H1 (cell line): ENCODE data around the gene C4orf46. TPM values are rescaled to one million over a fixed set of nuclear protein-coding genes. Genes with fewer than 3 reads are reported as not detected.

Source experiments
- CHD7 ChIP-seq: fragments of 300-600 bp; sonication (generic); IDR thresholded peaks from 2 replicates; pipeline ENCODE4 v1.7.1; 2012; ENCODE audit warnings: low read length, moderate library complexity, mild to moderate bottlenecking, inconsistent platforms; ENCODE audit not compliant: insufficient replicate concordance
- FOSL1 ChIP-seq: IDR thresholded peaks from 2 replicates; pipeline ENCODE4 v1.6.1; 2011; ENCODE audit warnings: mild to moderate bottlenecking, low read depth, low read length, moderate library complexity; ENCODE audit not compliant: insufficient read depth
- SP2 ChIP-seq: IDR thresholded peaks from 2 replicates; pipeline ENCODE4 v1.6.1; 2012; ENCODE audit warnings: mild to moderate bottlenecking, low read length, inconsistent platforms
- USF2 ChIP-seq: IDR thresholded peaks from 2 replicates; pipeline ENCODE4 v1.6.1; 2011; ENCODE audit warnings: low read length, improper control_type of control experiment
- polyA plus RNA-seq, 7 experiments: library from polyadenylated mRNA; depleted of rRNA in 3 of 7; stranded (reverse) in 5 of 7; unstranded in 2 of 7; fragments of >200 nt in 5 of 7; fragments of 200-250 nt in 2 of 7; gene quantifications; 1 replicate in 5 of 7; 2 replicates in 1 of 7; 4 replicates in 1 of 7; pipeline versions ENCODE4 v1.2.1 to v1.2.3, GENCODE V29; 2011 to 2013; ENCODE audit warnings: missing spikeins in 2 of 7, mixed read lengths in 2 of 7
- total RNA-seq: library from RNA; stranded (reverse); fragmentation: NEBNext Ultra II Directional; extraction: Animal tissue kit (Norgen Biotek cat#: 25700); gene quantifications from 2 replicates; pipeline ENCODE4 v1.2.1, GENCODE V29; 2021

Gene C4orf46
- total and polyA plus RNA-seq, 2 of the 8 experiments (the other 6 are each of a cell fraction or from before 2014, with no cell fraction given): 19.8 to 28.6 TPM

GRCh38 chr4:158621729-158622128 is 50.0 kb downstream of the C4orf46 start (continued):
- TF ChIP-seq USF2 (no peak), FOSL1 (no peak), SP2 (no peak), CHD7 (no peak)
